Measurements from ENCODE around the gene CLIP1. TPM values are rescaled to one million over a fixed set of nuclear protein-coding genes. Genes with fewer than 3 reads are reported as not detected.

CLIP1 gene
- total and polyA plus RNA-seq, 4 experiments from 2014 or later = 5.9 to 65.7 (median 49.1) TPM

DNA sequence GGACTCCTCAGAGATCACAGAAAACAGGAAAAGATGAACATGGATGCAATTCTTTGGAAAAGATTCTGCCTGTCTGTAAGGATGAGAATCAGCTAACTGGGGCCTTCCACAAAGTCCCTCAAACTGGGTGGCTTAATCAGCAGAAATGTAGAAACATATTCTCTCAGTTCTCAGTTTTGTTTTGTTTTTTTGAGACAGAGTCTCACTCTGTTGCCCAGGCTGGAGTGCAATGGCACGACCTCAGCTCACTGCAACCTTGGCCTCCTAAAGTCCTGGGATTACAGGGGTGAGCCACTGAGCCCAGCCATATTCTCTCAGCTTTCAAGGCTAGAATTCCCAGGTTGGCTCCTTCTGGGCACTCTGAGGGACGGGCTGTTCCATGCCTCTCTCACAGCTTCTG is 38.2 kb upstream of the CLIP1 start:
- CTCF ChIA-PET (ENCODE audit: partially characterized antibody) = interaction anchor here (4.5 kb wide), 1 partner anchor 12 kb away, joined by 22 read pairs; no protein-coding TSS in a partner anchor
- H3K27ac Mint-ChIP-seq = no peak overlapping the region

DNA sequence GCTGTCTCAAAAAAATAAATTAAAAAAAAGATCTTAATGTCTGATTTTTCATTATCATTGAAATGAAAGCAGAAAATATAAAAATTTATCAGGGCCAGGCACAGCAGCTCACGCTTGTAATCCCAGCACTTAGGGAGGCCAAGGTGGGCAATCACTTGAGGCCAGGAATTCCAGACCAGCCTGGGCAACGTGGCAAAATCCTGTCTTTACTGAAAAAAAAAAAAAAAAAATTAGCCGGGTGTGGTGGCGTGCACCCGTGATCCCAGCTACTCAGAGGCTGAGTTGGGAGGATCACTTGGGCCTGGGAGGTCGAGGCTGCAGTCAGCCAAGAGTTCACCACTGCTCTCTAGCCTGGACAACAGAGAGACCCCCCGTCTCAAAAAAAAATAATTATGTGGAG is 37.6 kb upstream of the CLIP1 start:
- Mint-ChIP-seq H3K36me3 (no peaks in the 10 kb centered on the region), H3K27ac (no peak overlapping the region), H3K9me3 (no peaks in the 10 kb centered on the region), H3K27me3 (no peaks in the 10 kb centered on the region), H3K4me3 (no peak overlapping the region), H3K4me1 (peaks cover 4 to 14% (median 8%) of the 10 kb centered on the region in 4 donors)
- intact Hi-C loops (cut with micrococcal nuclease) = no loop called here
- no peak overlapping the region for H3K4me3 ChIP-seq (ENCODE audit: low read length in 2 of 2)
- no peaks in the 10 kb centered on the region for H3K36me3 ChIP-seq (ENCODE audit: insufficient read depth, low read length)
- no peak overlapping the region for H3K27ac ChIP-seq (ENCODE audit: low read depth, low read length)
- H3K9me3 ChIP-seq (ENCODE audit: control insufficient read depth in 1 of 2, low read length in 2 of 2) = no peaks in the 10 kb centered on the region
- POLR2A ChIA-PET (ENCODE audit: partially characterized antibody) = interaction anchor here (1.1 kb wide), 1 partner anchor 39 kb away, joined by 4 read pairs; no protein-coding TSS in a partner anchor
- H3K27me3 ChIP-seq (ENCODE audit: insufficient read depth, low read length) = no peaks in the 10 kb centered on the region
- DNase-seq = no peak
- H3K4me1 ChIP-seq (ENCODE audit: insufficient read depth, low read length) = peaks cover 6% of the 10 kb centered on the region
- CTCF ChIA-PET (ENCODE audit: partially characterized antibody) = interaction anchor here (1.9 kb wide), 1 partner anchor 11 kb away, joined by 4 read pairs; no protein-coding TSS in a partner anchor

More for the DNA sequence above, 38.2 kb upstream of the CLIP1 start:
- Mint-ChIP-seq H3K9me3 (no peaks in the 10 kb centered on the region), H3K4me3 (no peak overlapping the region), H3K4me1 (peaks cover 4 to 14% (median 8%) of the 10 kb centered on the region in 4 donors), H3K36me3 (no peaks in the 10 kb centered on the region), H3K27me3 (no peaks in the 10 kb centered on the region)
- DNase-seq = no peak
- Histone ChIP-seq H3K36me3 (ENCODE audit: insufficient read depth, low read length) (no peaks in the 10 kb centered on the region), H3K4me3 (ENCODE audit: low read length in 2 of 2) (no peak overlapping the region), H3K27ac (ENCODE audit: low read depth, low read length) (no peak overlapping the region), H3K27me3 (ENCODE audit: insufficient read depth, low read length) (no peaks in the 10 kb centered on the region), H3K9me3 (ENCODE audit: control insufficient read depth in 1 of 2, low read length in 2 of 2) (no peaks in the 10 kb centered on the region), H3K4me1 (ENCODE audit: insufficient read depth, low read length) (peaks cover 6% of the 10 kb centered on the region)
- POLR2A ChIA-PET (ENCODE audit: partially characterized antibody) = interaction anchor here (1.3 kb wide), 1 partner anchor 11 kb away, joined by 4 read pairs; no protein-coding TSS in a partner anchor
- intact Hi-C loops (cut with micrococcal nuclease) = no loop called here

DNA sequence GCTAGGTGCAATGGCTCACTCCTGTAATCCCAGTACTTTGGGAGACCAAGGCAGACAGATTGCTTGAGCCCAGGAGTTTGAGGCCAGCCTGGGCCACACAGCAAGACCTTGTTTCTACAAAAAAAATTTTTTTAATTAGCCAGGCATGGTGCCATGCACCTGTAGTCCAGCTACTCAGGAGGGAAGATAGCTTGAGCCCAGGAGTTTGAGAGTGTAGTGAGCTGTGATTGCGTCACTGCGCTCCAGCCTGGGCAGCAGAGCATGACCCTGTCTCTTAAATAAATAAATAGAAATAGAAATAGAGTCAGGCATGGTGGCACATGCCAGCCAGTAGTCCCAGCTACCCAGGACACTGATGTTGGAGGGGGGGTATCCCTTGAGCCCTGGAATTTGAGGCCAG is 36.7 kb upstream of the CLIP1 start:
- ChIA-PET POLR2A (ENCODE audit: partially characterized antibody) (interaction anchor here (1.1 kb wide), 1 partner anchor 40 kb away, joined by 4 read pairs; no protein-coding TSS in a partner anchor), CTCF (ENCODE audit: partially characterized antibody) (interaction anchor here (0.7 to 1.9 kb wide), 2 partner anchors 12 to 23 kb away, joined by 3 to 4 read pairs; no protein-coding TSS in a partner anchor)
- Histone ChIP-seq H3K9me3 (ENCODE audit: control insufficient read depth in 1 of 2, low read length in 2 of 2) (no peaks in the 10 kb centered on the region), H3K27me3 (ENCODE audit: insufficient read depth, low read length) (no peaks in the 10 kb centered on the region), H3K4me3 (ENCODE audit: low read length in 2 of 2) (no peak overlapping the region), H3K4me1 (ENCODE audit: insufficient read depth, low read length) (peaks cover 10% of the 10 kb centered on the region), H3K36me3 (ENCODE audit: insufficient read depth, low read length) (no peaks in the 10 kb centered on the region), H3K27ac (ENCODE audit: low read depth, low read length) (no peak overlapping the region)
- Mint-ChIP-seq H3K4me3 (no peak overlapping the region), H3K9me3 (no peaks in the 10 kb centered on the region), H3K4me1 (peaks cover 5 to 20% (median 10%) of the 10 kb centered on the region in 4 donors), H3K27ac (no peak overlapping the region), H3K36me3 (no peaks in the 10 kb centered on the region), H3K27me3 (no peaks in the 10 kb centered on the region)
- DNase-seq = no peak
- intact Hi-C loops (cut with micrococcal nuclease) = no loop called here

DNA sequence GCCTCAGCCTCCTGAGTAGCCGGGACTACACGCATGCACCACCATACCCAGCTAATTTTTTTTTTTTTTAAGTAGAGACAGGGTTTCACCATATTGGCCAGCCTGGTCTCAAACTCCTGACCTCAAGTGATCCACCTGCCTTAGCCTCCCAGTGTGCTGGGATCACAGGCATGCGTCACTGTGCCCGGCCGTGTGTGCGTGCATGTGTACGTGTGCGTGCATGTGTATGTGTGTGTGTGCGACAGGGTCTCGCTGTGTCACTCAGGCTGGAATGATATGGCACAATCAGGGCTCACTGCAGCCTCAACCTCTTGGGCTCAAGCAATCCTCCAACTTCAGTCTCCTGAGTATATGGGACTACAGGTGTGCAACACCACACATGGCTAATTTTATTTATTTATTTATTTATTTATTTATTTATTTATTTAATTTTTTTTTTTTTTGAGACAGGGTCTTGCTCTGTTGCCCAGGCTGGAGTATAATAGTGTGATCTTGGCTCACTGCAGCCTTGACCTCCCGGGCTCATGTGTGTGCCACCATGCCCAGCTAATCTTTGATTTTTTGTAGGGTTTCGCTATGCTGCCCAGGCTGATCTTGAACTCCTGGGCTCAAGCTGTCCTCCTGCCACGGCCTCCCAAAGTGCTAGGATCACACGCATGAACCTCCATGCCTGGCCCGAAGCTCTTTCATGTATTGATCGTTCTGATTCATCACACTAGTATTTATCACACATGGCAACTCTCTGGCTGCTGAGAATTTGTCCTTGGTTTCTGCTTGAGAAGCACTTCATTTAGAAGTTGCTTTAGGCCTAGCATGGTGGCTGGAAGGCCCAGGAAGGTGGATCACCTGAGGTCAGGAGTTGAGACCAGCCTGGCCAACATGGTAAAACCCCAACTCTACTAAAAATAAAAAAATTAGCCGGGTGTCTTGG is 35.9 kb upstream of the CLIP1 start:
- no peaks in the 10 kb centered on the region for H3K27me3 ChIP-seq (ENCODE audit: insufficient read depth, low read length)
- ChIA-PET POLR2A (ENCODE audit: partially characterized antibody) (no interaction called here), CTCF (ENCODE audit: partially characterized antibody) (interaction anchor here (0.5 to 1.9 kb wide), 2 partner anchors 13 to 14 kb away, joined by 3 to 4 read pairs; no protein-coding TSS in a partner anchor)
- no peak for DNase-seq
- no peaks in the 10 kb centered on the region for H3K27me3 Mint-ChIP-seq
- no peak overlapping the region for H3K27ac ChIP-seq (ENCODE audit: low read depth, low read length)
- H3K36me3 Mint-ChIP-seq = no peaks in the 10 kb centered on the region
- H3K4me1 Mint-ChIP-seq = peaks cover 11 to 28% (median 17%) of the 10 kb centered on the region in 4 donors
- H3K36me3 ChIP-seq (ENCODE audit: insufficient read depth, low read length) = no peaks in the 10 kb centered on the region
- H3K4me3 Mint-ChIP-seq = no peak overlapping the region
- no peaks in the 10 kb centered on the region for H3K9me3 ChIP-seq (ENCODE audit: control insufficient read depth in 1 of 2, low read length in 2 of 2)
- H3K4me3 ChIP-seq (ENCODE audit: low read length in 2 of 2) = no peak overlapping the region
- H3K9me3 Mint-ChIP-seq = no peaks in the 10 kb centered on the region
- intact Hi-C loops (cut with micrococcal nuclease) = no loop called here
- H3K4me1 ChIP-seq (ENCODE audit: insufficient read depth, low read length) = peaks cover 19% of the 10 kb centered on the region
- H3K27ac Mint-ChIP-seq = peak overlapping the region in 2 of 7 donors; percentile 22 to 69

DNA sequence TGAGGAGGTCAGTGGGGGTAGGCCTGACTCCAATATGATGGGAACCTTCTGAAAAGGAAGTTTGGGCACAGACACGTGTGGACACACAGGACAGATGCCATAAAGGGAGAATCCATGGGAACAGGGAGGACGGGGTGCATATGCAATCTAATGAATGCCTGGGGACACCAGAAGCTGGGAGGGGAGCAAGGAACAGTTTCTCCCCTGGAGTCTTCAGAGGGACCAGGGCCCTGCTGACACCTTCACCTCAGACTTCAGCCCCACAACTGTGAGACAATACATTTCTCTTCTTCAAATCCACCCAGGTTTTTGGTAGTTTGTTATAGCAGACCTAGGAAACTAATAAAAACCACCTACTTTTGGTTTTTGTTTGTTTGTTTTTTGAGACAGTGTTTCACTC is 35.2 kb upstream of the CLIP1 start:
- H3K36me3 ChIP-seq (ENCODE audit: insufficient read depth, low read length) = no peaks in the 10 kb centered on the region
- Mint-ChIP-seq H3K27me3 (no peaks in the 10 kb centered on the region), H3K27ac (peak overlapping the region in 6 of 7 donors; percentile 22 to 92 (median 63)), H3K36me3 (no peaks in the 10 kb centered on the region), H3K9me3 (no peaks in the 10 kb centered on the region), H3K4me3 (no peak overlapping the region), H3K4me1 (peaks cover 17 to 36% (median 24%) of the 10 kb centered on the region in 4 donors)
- ChIA-PET POLR2A (ENCODE audit: partially characterized antibody) (no interaction called here), CTCF (ENCODE audit: partially characterized antibody) (no interaction called here)
- no peak overlapping the region for H3K27ac ChIP-seq (ENCODE audit: low read depth, low read length)
- H3K4me1 ChIP-seq (ENCODE audit: insufficient read depth, low read length) = peaks cover 25% of the 10 kb centered on the region
- H3K9me3 ChIP-seq (ENCODE audit: control insufficient read depth in 1 of 2, low read length in 2 of 2) = no peaks in the 10 kb centered on the region
- intact Hi-C loops (cut with micrococcal nuclease) = no loop called here
- no peak for DNase-seq
- H3K27me3 ChIP-seq (ENCODE audit: insufficient read depth, low read length) = no peaks in the 10 kb centered on the region
- no peak overlapping the region for H3K4me3 ChIP-seq (ENCODE audit: low read length in 2 of 2)

DNA sequence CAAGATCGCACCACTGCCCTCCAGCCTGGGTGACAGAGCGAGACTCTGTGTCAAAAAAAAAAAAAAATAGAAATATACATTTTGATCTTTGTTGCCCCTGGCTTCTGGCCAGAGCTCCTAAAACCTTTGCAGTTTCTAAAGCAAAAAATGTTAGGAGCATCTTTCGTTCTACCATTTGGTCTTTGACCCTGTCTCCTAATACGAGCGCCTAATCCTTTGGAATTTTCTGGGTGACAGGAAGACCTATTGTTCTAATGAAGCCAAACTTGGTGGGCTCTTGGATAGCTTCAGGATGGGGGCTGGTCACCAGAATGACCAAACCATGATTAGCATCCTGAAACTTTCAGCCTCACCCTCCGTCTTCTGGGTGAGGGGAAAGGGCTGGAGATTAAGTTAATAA is 32.3 kb upstream of the CLIP1 start:
- Mint-ChIP-seq H3K27ac (peak overlapping the region in 3 of 7 donors; percentile 23 to 72 (median 42)), H3K4me3 (peak overlapping the region in 1 of 8 donors; percentile 20)

More for the DNA sequence above, 32.3 kb upstream of the CLIP1 start:
- Histone ChIP-seq H3K36me3 (ENCODE audit: insufficient read depth, low read length) (no peaks in the 10 kb centered on the region), H3K27ac (ENCODE audit: low read depth, low read length) (no peak overlapping the region), H3K9me3 (ENCODE audit: control insufficient read depth in 1 of 2, low read length in 2 of 2) (no peaks in the 10 kb centered on the region), H3K4me3 (ENCODE audit: low read length in 2 of 2) (no peak overlapping the region), H3K27me3 (ENCODE audit: insufficient read depth, low read length) (no peaks in the 10 kb centered on the region), H3K4me1 (ENCODE audit: insufficient read depth, low read length) (peaks cover 31% of the 10 kb centered on the region)
- peaks cover 21 to 44% (median 29%) of the 10 kb centered on the region in 4 donors for H3K4me1 Mint-ChIP-seq
- H3K36me3 Mint-ChIP-seq = no peaks in the 10 kb centered on the region
- H3K27me3 Mint-ChIP-seq = no peaks in the 10 kb centered on the region
- intact Hi-C loops (cut with micrococcal nuclease) = loop anchor here (5.0 kb wide), 1 partner anchor 42 kb away; no protein-coding TSS in a partner anchor
- ChIA-PET POLR2A (ENCODE audit: partially characterized antibody) (interaction anchor here (1.1 to 2.6 kb wide), 2 partner anchors 16 to 72 kb away, joined by 9 read pairs; partner anchors contain the start of genes KNTC1 and RSRC2), CTCF (ENCODE audit: partially characterized antibody) (interaction anchor here (0.8 to 3.0 kb wide), 5 partner anchors 17 to 55 kb away, joined by 3 to 20 read pairs (median 5); no protein-coding TSS in a partner anchor)
- DNase-seq = no peak
- H3K9me3 Mint-ChIP-seq = no peaks in the 10 kb centered on the region

All from CD4-positive, alpha-beta memory T cell (primary cell).